ENCODE results near the gene CHAF1A.

- TF ChIP-seq GATA2 (IDR thresholded peaks at IDR 0.05; ENCODE audit: low read depth, low read length) (no peak), GATA3 (IDR thresholded peaks at IDR 0.05; ENCODE audit: low read depth, low read length) (no peak)
These were observed at the start of gene CHAF1A for GRCh38 chr19:4402171-4403004.
